Measurements from ENCODE around the gene TOR3A. TPM values are rescaled to one million over a fixed set of nuclear protein-coding genes. Genes with fewer than 3 reads are reported as not detected.
A peak's percentile ranks its signal among the peaks of the same experiment; 100 is the strongest.

TOR3A gene
- total and polyA plus RNA-seq, 10 of the 15 experiments (the other 5 are each of a cell fraction or from before 2014, with no cell fraction given) = 8.6 to 87.9 (median 46.3) TPM

- TF ChIP-seq IKZF1 (conservative IDR thresholded peaks at IDR 0.05) (peak; percentile 85), TCF3 (IDR thresholded peaks at IDR 0.05; ENCODE audit: borderline replicate concordance, insufficient read depth, low read depth, low read length) (peak; percentile 70; the same call in 1 of the 2 replicates), SMARCA5 (IDR thresholded peaks at IDR 0.05) (no peak), YY1 (IDR thresholded peaks at IDR 0.05; ENCODE audit: low read depth, low read length) (peak; percentile 88), RAD51 (IDR thresholded peaks at IDR 0.05) (peak; percentile 95), SMAD1 (IDR thresholded peaks at IDR 0.05; ENCODE audit: low read depth, partially characterized antibody) (no peak), STAT3 (IDR thresholded peaks at IDR 0.05; ENCODE audit: low read depth, low read length) (no peak), RBBP5 (conservative IDR thresholded peaks at IDR 0.05) (no peak), ZNF622 (IDR thresholded peaks at IDR 0.05) (no peak), STAT1 (conservative IDR thresholded peaks at IDR 0.05) (no peak), MEF2A (IDR thresholded peaks at IDR 0.05; ENCODE audit: insufficient read depth, low read depth, low read length) (peak; percentile 53; the same call in 1 of the 2 replicates), POU2F2 (IDR thresholded peaks at IDR 0.05; ENCODE audit: borderline replicate concordance, low read depth, low read length) (no peak; the same call in 2 of the 3 replicates), MTA2 (IDR thresholded peaks at IDR 0.05; ENCODE audit: low read depth) (no peak), POLR2A (IDR thresholded peaks at IDR 0.05; ENCODE audit: low read depth, low read length) (peak; percentile 98), CHD4 (IDR thresholded peaks at IDR 0.05) (no peak), NFXL1 (IDR thresholded peaks at IDR 0.05; ENCODE audit: borderline replicate concordance) (no peak), EGR1 (IDR thresholded peaks at IDR 0.05; ENCODE audit: borderline replicate concordance in 1 of 2, low read depth in 2 of 2, low read length in 2 of 2) (no peak), PAX5 (IDR thresholded peaks at IDR 0.05; ENCODE audit: borderline replicate concordance, low read depth, low read length) (no peak), RUNX3 (IDR thresholded peaks at IDR 0.05; ENCODE audit: low read length) (peak; percentile 76), SRF (IDR thresholded peaks at IDR 0.05; ENCODE audit: low read depth in 2 of 2, low read length in 2 of 2) (peak in 1 of 2 experiments; percentile 38; a peak in 1 of 4 replicates), TARDBP (IDR thresholded peaks at IDR 0.05; ENCODE audit: borderline replicate concordance) (no peak), HDGF (IDR thresholded peaks at IDR 0.05) (peak; percentile 24; the same call in 1 of the 2 replicates), REST (IDR thresholded peaks at IDR 0.05; ENCODE audit: low read depth, low read length) (no peak), ZNF384 (IDR thresholded peaks at IDR 0.05; ENCODE audit: borderline replicate concordance, low read depth, low read length) (no peak), BCLAF1 (IDR thresholded peaks at IDR 0.05) (no peak)
- TF ChIP-seq, protein P1, sequence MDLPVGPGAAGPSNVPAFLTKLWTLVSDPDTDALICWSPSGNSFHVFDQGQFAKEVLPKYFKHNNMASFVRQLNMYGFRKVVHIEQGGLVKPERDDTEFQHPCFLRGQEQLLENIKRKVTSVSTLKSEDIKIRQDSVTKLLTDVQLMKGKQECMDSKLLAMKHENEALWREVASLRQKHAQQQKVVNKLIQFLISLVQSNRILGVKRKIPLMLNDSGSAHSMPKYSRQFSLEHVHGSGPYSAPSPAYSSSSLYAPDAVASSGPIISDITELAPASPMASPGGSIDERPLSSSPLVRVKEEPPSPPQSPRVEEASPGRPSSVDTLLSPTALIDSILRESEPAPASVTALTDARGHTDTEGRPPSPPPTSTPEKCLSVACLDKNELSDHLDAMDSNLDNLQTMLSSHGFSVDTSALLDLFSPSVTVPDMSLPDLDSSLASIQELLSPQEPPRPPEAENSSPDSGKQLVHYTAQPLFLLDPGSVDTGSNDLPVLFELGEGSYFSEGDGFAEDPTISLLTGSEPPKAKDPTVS (IDR thresholded peaks at IDR 0.05; ENCODE audit: low read depth, low read length) = no peak
These were observed at the start of gene TOR3A (continued) for GRCh38 chr1:179081687-179082332.
